OCI-LY1 (cell line): ENCODE data around the gene MACIR.

Experiments
- CTCF ChIP-seq: fragments of 200-600 bp; sonication (generic), shearing (Covaris generic); IDR thresholded peaks from 2 replicates; pipeline ENCODE4 v1.5.1; 2017; ENCODE audit warnings: mild to moderate bottlenecking, antibody characterized with exemption, low read length, moderate library complexity, mixed read lengths
- EZH2 ChIP-seq: fragments of 200-600 bp; sonication (generic), shearing (Covaris generic); IDR thresholded peaks from 2 replicates; pipeline ENCODE4 v1.8.0; 2017; ENCODE audit warnings: borderline replicate concordance, mixed run types, mild to moderate bottlenecking, antibody characterized with exemption, low read length, moderate library complexity, mixed read lengths

- peak; percentile 76 for TF ChIP-seq CTCF
- TF ChIP-seq EZH2, result no peak
Measured at GRCh38 chr5:103232393-103232999, 26.1 kb upstream of the MACIR start.
